Fibroblast of skin of right biceps (primary cell): ENCODE measurements around the gene SMPD3.

Experiments
- DNase-seq: peaks from one replicate; pipeline ENCODE4 v3.0.0-alpha.2; 2013

Gene SMPD3

GRCh38 chr16:68379472-68380347, 68.6 kb downstream of the SMPD3 start:
- no peak for DNase-seq

- no peak for DNase-seq
These were observed 69.6 kb downstream of the SMPD3 start for GRCh38 chr16:68378436-68379415.

GRCh38 chr16:68377667-68378393, 70.5 kb downstream of the SMPD3 start:
- DNase-seq = no peak

GRCh38 chr16:68377221-68377620, 71.1 kb downstream of the SMPD3 start:
- DNase-seq = no peak

GRCh38 chr16:68376590-68376989, 71.7 kb downstream of the SMPD3 start:
- DNase-seq = no peak

GRCh38 chr16:68375801-68376536, 72.3 kb downstream of the SMPD3 start:
- no peak for DNase-seq

GRCh38 chr16:68374961-68375660, 73.2 kb downstream of the SMPD3 start:
- DNase-seq = no peak

GRCh38 chr16:68374246-68374805, 74.0 kb downstream of the SMPD3 start:
- DNase-seq = no peak

GRCh38 chr16:68373528-68374245, 74.6 kb downstream of the SMPD3 start:
- DNase-seq = no peak

- DNase-seq = no peak
These were observed 75.5 kb downstream of the SMPD3 start for GRCh38 chr16:68372806-68373205.

GRCh38 chr16:68372381-68372720, 76.0 kb downstream of the SMPD3 start:
- no peak for DNase-seq

- DNase-seq = no peak
These were observed 76.5 kb downstream of the SMPD3 start for GRCh38 chr16:68371706-68372380.

- DNase-seq = no peak
These were observed 77.0 kb downstream of the SMPD3 start for GRCh38 chr16:68371276-68371651.

- DNase-seq = no peak
These were observed 77.6 kb downstream of the SMPD3 start for GRCh38 chr16:68370581-68371275.

- DNase-seq = no peak
These were observed 78.4 kb downstream of the SMPD3 start for GRCh38 chr16:68369697-68370580.

GRCh38 chr16:68369168-68369567, 79.1 kb downstream of the SMPD3 start:
- DNase-seq = no peak

GRCh38 chr16:68368301-68368888, 79.9 kb downstream of the SMPD3 start:
- no peak for DNase-seq

- DNase-seq = no peak
These were observed 80.4 kb downstream of the SMPD3 start for GRCh38 chr16:68367891-68368290.
